Left cardiac atrium (tissue), 4 donors: ENCODE data around the gene COQ10B. TPM values are rescaled to one million over a fixed set of nuclear protein-coding genes. Genes with fewer than 3 reads are reported as not detected.

ENCODE experiments used
- ATAC-seq, 2 donors: fragments of 200-7000 bp; cut with Tn5 transposase; one replicate each; pipeline ENCODE4 v1.9.1; 2020; ENCODE audit warnings: mild to moderate bottlenecking in 2 of 2, moderate library complexity in 2 of 2
- DNase-seq: peaks from one replicate; pipeline ENCODE4 v3.0.0-alpha.2; 2020
- intact Hi-C, 2 donors: fragments of 100-400 bp; cut with DNase I; formaldehyde crosslinking; loops; one replicate each; pipeline versions ENCODE4 v1.14.1 to v1.15.1; 2022 to 2023
- total RNA-seq, 2 donors: library from RNA; stranded (reverse); fragmentation: NEBNext Ultra II Directional; extraction: Animal tissue kit (Norgen Biotek cat#: 25700); gene quantifications; one replicate each; pipeline ENCODE4 v1.2.1, GENCODE V29; 2021
- donor health status: DM: no; HTN: yes; CAD: no.
- donor health status: DM: no; HTN: yes; CAD: no; lungs with severe emphysema.
- donor health status: DM: yes; HTN: yes; CAD: no.
- donor health status: Dilated cardiomyopathy.

The COQ10B gene
- total RNA-seq, 2 donors from 2014 or later, result 23.0 to 43.4 TPM

- ATAC-seq (no peak), DNase-seq (no peak)
- intact Hi-C loops, result loop anchor here (5.0 to 10.0 kb wide), 2 partner anchors 41 to 84 kb away; no protein-coding TSS in a partner anchor
Observed at GRCh38 chr2:197498235-197498936, 45.0 kb downstream of the COQ10B start.

- intact Hi-C loops, result loop anchor here (5.0 to 10.0 kb wide), 2 partner anchors 42 to 84 kb away; no protein-coding TSS in a partner anchor
- DNase-seq (peak; percentile 76), ATAC-seq (peak; percentile 28 to 48)
Observed at GRCh38 chr2:197498937-197499593, 45.7 kb downstream of the COQ10B start.

- intact Hi-C loops, result loop anchor here (2.0 to 10.0 kb wide), 3 partner anchors 15 to 85 kb away; no protein-coding TSS in a partner anchor
- ATAC-seq (peak; percentile 94 to 97), DNase-seq (peak; percentile 98)
Observed at GRCh38 chr2:197499594-197500502, 46.5 kb downstream of the COQ10B start, which contains the start of the genes HSPD1 and HSPE1. HSPD1 (minus strand) TSS chr2:197499840; CDS start chr2:197498848, 992 bp downstream. HSPE1 (plus strand) TSS chr2:197500379; CDS start chr2:197500437, 58 bp downstream.

GRCh38 chr2:197500503-197501131, 47.3 kb downstream of the COQ10B start:
- intact Hi-C loops, result loop anchor here in 1 of 2 donors (2.0 kb wide), 1 partner anchor 14 kb away; no protein-coding TSS in a partner anchor
- ATAC-seq (peak; percentile 4 to 6), DNase-seq (no peak)

- DNase-seq, result no peak
- intact Hi-C loops, result no loop called here
- no peak for ATAC-seq
Observed at GRCh38 chr2:197502201-197502600, 48.8 kb downstream of the COQ10B start.

GRCh38 chr2:197502685-197503084, 49.3 kb downstream of the COQ10B start:
- intact Hi-C loops, result no loop called here
- no peak for DNase-seq
- no peak for ATAC-seq

- DNase-seq, result no peak
- ATAC-seq, result no peak
- intact Hi-C loops, result no loop called here
Observed at GRCh38 chr2:197504000-197504399, 50.6 kb downstream of the COQ10B start.

GRCh38 chr2:197504512-197504911, 51.2 kb downstream of the COQ10B start:
- intact Hi-C loops, result no loop called here
- ATAC-seq (no peak), DNase-seq (no peak)

GRCh38 chr2:197506658-197507057, 53.3 kb downstream of the COQ10B start:
- intact Hi-C loops, result no loop called here
- DNase-seq (no peak), ATAC-seq (no peak)

GRCh38 chr2:197513915-197514314, 60.6 kb downstream of the COQ10B start:
- ATAC-seq (no peak), DNase-seq (no peak)
- intact Hi-C loops, result loop anchor here in 1 of 2 donors (2.0 kb wide), 1 partner anchor 13 kb away; the partner anchor contains the start of gene HSPE1

GRCh38 chr2:197514754-197515153, 61.4 kb downstream of the COQ10B start:
- intact Hi-C loops, result loop anchor here in 1 of 2 donors (2.0 kb wide), 1 partner anchor 14 kb away; the partner anchor contains the start of gene HSPE1
- ATAC-seq, result no peak
- DNase-seq, result no peak

- intact Hi-C loops, result loop anchor here in 1 of 2 donors (2.0 kb wide), 1 partner anchor 15 kb away; the partner anchor contains the start of gene HSPE1
- DNase-seq, result no peak
- peak; percentile 1 to 3 for ATAC-seq
Observed at GRCh38 chr2:197515315-197515738, 62.0 kb downstream of the COQ10B start.

- peak; percentile 98 to 99 for ATAC-seq
Observed at GRCh38 chr2:197515739-197516392, 62.5 kb downstream of the COQ10B start, which contains the start of gene MOB4. MOB4 (plus strand) TSS chr2:197516066; CDS start chr2:197516087, 21 bp downstream.

GRCh38 chr2:197516393-197516761, 63.0 kb downstream of the COQ10B start:
- no peak for DNase-seq
- intact Hi-C loops, result no loop called here
- peak; percentile 21 to 40 for ATAC-seq

More at GRCh38 chr2:197515739-197516392, 62.5 kb downstream of the COQ10B start, which contains the start of gene MOB4:
- peak; percentile 95 for DNase-seq
- intact Hi-C loops, result loop anchor here in 1 of 2 donors (2.0 kb wide), 1 partner anchor 15 kb away; the partner anchor contains the start of gene HSPE1

GRCh38 chr2:197517150-197517549, 63.8 kb downstream of the COQ10B start:
- no peak for ATAC-seq
- no peak for DNase-seq
- intact Hi-C loops, result no loop called here
